HUES64 (cell line): ENCODE measurements around the gene SLC22A16.

Experiments
- H3K27ac ChIP-seq: 2 replicates; pipeline ENCODE4 v1.7.0; 2013; ENCODE audit warnings: low read depth, low read length, inconsistent platforms
- H3K27me3 ChIP-seq: 2 replicates; pipeline ENCODE4 v1.6.1; 2013; ENCODE audit warnings: mild to moderate bottlenecking, low read length; ENCODE audit not compliant: insufficient read depth
- H3K36me3 ChIP-seq: 2 replicates; pipeline ENCODE4 v1.6.1; 2013; ENCODE audit warnings: mild to moderate bottlenecking, low read length; ENCODE audit not compliant: insufficient read depth
- H3K4me1 ChIP-seq: 2 replicates; pipeline ENCODE4 v1.6.1; 2013; ENCODE audit warnings: mild to moderate bottlenecking, low read length, moderate library complexity; ENCODE audit not compliant: insufficient read depth
- H3K4me3 ChIP-seq: 2 replicates; pipeline ENCODE4 v1.5.1; 2013; ENCODE audit warnings: mild to moderate bottlenecking, low read length, moderate library complexity
- H3K9ac ChIP-seq: 2 replicates; pipeline ENCODE4 v1.6.1; 2013; ENCODE audit warnings: mild to moderate bottlenecking, low read depth, low read length
- H3K9me3 ChIP-seq: 2 replicates; pipeline ENCODE4 v1.6.1; 2013; ENCODE audit warnings: low read depth, low read length; ENCODE audit not compliant: insufficient read depth
- WGBS: fragments of 150-250, 120-280 bp; methylation state at CpG from one replicate; pipeline ENCODE4 v1.1.7; 2013; ENCODE audit warnings: missing lambda C conversion rate; 5-methylcytosine and 5-hydroxymethylcytosine counted together

SLC22A16 gene

DNA sequence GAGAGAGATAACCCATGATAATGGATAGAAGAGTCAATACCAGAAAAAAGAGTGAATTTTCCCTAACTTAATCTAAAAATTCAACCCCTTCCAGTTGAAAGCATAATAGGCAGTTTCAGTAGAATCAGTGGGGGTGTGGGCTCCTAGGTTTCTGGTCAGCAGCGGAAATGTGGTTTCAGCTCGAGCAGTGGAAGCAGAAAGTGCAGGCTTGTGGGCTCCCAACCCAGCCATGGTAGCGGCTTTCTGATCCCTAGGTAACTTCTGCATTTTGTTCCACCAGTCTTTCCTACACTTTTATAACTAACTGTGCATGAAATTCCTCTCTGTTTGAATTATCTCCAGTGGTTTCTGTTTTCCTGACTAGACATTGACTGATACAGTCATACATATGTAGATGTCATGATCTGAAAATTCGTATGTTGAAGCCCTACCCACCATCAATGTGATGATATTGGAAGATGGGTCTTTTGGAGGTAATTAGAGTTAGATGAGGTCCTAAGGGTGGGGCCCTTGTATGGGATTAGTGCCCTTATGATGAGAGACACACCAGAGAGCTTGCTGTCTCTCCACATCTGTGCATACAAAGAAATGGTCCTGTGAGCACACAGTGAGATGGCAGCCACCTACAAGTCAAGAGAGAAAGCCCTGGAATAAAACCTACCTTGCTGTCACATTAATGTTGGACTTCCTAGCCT is 54.5 kb downstream of the SLC22A16 start:
- Histone ChIP-seq H3K4me1 (no peaks in the 10 kb centered on the region), H3K4me3 (no peak overlapping the region), H3K27me3 (no peaks in the 10 kb centered on the region), H3K36me3 (no peaks in the 10 kb centered on the region), H3K27ac (no peak overlapping the region), H3K9me3 (no peaks in the 10 kb centered on the region), H3K9ac (no peak overlapping the region)
- 83% methylated on average over 4 of the region's 4 CpGs for WGBS

DNA sequence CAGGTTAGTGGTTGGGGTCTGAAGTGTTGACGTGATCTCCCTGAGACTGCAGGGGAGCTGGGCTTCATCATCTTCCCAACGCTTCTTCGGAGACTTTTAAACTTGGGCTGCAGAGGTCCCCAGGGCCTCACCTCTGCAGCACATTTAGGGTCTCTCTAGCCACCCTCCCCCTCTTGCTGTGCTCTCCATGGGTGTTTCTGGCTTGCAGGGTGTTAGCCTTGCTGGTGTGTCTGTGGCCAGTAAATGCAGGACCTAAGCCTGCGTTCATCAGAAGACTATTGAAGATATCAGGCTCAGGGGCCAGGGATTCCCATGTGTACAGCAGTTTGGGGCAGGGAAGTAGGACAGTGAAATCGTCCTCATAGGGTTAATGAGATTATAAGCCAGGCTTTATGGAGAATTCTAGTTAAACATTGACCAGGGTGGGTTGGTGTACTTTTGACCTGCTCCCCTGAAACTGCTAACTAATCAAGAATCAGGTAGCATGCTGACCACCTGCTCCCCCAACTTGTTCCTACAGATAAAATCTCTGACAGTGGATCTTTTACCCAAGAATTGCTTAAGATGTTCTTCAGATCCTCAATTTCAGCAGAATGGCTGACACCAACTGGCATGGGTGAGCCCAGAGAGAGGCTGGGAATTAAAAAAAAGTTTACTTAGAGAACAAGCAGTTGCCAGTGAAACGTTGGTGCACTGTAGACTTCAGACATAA is 57.2 kb downstream of the SLC22A16 start:
- no peak overlapping the region for H3K4me3 ChIP-seq
- H3K4me1 ChIP-seq, result no peaks in the 10 kb centered on the region
- 88% methylated on average over 6 of the region's 6 CpGs for WGBS
- no peak overlapping the region for H3K27ac ChIP-seq
- no peaks in the 10 kb centered on the region for H3K36me3 ChIP-seq
- H3K9ac ChIP-seq, result no peak overlapping the region
- no peaks in the 10 kb centered on the region for H3K9me3 ChIP-seq
- H3K27me3 ChIP-seq, result no peaks in the 10 kb centered on the region

DNA sequence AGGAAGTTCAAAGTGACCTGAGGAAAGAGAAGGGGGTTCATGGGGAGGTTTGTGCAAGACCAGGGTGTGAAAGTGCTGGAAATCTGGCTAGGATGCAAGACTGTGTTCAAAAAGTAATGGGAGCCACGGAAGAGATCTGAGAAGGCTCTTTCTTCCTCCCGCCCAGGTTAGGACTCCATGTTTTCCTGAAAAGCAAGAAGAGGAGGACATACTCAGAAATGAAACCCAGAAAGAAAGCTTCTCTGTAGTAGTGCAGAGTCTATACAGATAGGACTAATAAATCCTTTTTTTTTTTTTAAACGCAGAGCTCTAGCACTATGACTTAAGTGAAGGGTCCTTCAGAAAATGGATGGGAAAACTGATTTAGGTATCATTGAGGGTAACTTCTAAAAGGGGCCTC is 57.8 kb downstream of the SLC22A16 start:
- H3K9me3 ChIP-seq, result no peaks in the 10 kb centered on the region
- no peak overlapping the region for H3K9ac ChIP-seq
- no peaks in the 10 kb centered on the region for H3K4me1 ChIP-seq
- no peaks in the 10 kb centered on the region for H3K36me3 ChIP-seq
- H3K27ac ChIP-seq, result no peak overlapping the region
- no peak overlapping the region for H3K4me3 ChIP-seq
- 92% methylated on average over 3 of the region's 3 CpGs for WGBS
- no peaks in the 10 kb centered on the region for H3K27me3 ChIP-seq

DNA sequence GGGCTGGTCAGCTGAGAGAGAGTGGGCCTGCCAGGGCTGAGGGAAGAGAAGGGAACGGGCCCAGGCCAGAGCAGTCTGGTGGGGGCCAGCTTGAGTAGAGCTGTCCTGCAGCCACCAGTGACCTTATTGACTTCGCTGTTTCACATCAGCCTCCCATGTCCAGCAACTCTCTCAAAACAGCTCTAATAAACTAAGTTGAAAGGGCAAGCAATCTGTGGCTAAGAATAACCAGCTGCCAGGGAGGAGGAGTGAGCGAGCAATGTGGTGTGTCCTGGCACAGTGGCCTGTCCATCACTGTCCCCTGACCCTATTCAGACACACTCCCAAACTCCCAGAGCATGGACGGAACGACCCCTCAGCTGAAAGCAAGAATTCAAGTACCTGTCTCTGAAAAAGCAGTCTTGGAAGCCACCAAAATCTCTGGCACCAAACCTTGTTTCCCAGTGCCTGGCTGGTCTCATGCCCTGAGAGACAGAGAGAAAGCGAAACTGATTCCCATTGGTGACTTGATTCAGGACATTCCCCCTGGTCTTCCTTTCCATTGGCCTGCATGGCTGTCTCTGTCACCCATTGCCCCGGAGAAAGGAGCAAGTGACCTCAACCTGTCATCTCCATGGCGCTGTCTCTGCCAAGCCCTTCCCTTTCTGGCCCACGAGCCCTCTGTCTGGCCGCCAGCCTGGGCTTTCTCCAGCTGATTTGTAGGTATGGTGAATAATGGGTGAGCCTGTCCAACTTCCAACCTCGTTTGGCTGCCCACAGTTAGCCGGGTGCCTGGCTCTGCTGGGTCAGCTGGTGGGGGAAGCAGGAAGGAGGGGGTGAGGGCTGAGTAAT is 61.1 kb downstream of the SLC22A16 start, which contains the start of gene DDO:
TSS of gene DDO (minus strand) at position 490 of the 831 bp plus-strand sequence. CDS start 2,113 bp downstream, outside the sequence.
- H3K9ac ChIP-seq, result no peak within 1 kb of the TSS
- 95% methylated on average over 12 of the region's 12 CpGs for WGBS

DNA sequence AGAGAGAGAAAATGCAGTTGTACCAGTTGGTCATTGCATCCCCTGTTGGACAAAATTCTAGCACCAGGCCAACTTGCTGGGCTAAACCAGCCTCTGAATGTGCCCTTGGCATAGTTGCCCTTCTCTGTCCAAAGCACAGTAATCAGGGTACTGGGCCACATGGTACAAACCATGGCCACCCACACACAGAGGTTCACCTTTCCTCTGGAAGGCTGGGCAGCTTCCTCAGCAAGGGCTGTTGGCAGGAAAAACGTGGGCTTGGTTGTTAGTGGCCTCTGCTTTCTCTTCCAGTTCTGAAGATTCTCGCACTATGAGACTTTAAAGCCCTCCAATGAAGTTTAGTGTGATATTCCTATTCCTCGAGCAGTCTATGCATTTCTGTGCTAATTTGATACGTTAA is 61.7 kb downstream of the SLC22A16 start:
- no peak overlapping the region for H3K9ac ChIP-seq
- H3K4me1 ChIP-seq, result no peaks in the 10 kb centered on the region
- H3K4me3 ChIP-seq, result no peak overlapping the region
- no peak overlapping the region for H3K27ac ChIP-seq
- H3K27me3 ChIP-seq, result no peaks in the 10 kb centered on the region
- no peaks in the 10 kb centered on the region for H3K9me3 ChIP-seq
- 84% methylated on average over 4 of the region's 4 CpGs for WGBS
- H3K36me3 ChIP-seq, result no peaks in the 10 kb centered on the region

More for the DNA sequence above, 61.1 kb downstream of the SLC22A16 start, which contains the start of gene DDO:
- Histone ChIP-seq H3K27ac (no peak within 1 kb of the TSS), H3K4me3 (no peak within 1 kb of the TSS), H3K27me3 (no peaks in the 10 kb centered on the region), H3K9me3 (no peaks in the 10 kb centered on the region), H3K4me1 (no peaks in the 10 kb centered on the region), H3K36me3 (no peaks in the 10 kb centered on the region)

DNA sequence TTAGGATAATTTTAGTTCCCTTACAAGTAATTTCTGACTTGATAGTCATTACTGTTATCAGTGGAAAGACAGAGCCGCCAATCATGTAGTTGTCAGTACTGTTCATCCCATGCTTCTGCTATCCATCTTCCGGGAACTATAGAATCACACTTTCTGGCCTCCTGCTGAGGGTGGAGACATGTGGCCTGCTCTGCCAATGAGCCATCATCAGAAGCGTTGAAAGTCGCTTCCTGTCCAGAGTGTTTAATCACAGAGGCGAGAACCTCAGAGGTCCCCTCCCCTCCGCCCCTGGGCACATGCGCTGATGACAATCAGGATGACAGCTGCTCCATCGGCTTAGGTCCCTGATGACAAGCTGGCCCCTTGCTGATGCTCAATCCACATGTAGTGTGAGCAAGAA is 64.1 kb downstream of the SLC22A16 start:
- H3K4me3 ChIP-seq, result no peak overlapping the region
- H3K27ac ChIP-seq, result no peak overlapping the region
- H3K9ac ChIP-seq, result no peak overlapping the region
- H3K36me3 ChIP-seq, result no peaks in the 10 kb centered on the region
- no peaks in the 10 kb centered on the region for H3K9me3 ChIP-seq
- 93% methylated on average over 8 of the region's 8 CpGs for WGBS
- H3K4me1 ChIP-seq, result no peaks in the 10 kb centered on the region
- H3K27me3 ChIP-seq, result no peaks in the 10 kb centered on the region

DNA sequence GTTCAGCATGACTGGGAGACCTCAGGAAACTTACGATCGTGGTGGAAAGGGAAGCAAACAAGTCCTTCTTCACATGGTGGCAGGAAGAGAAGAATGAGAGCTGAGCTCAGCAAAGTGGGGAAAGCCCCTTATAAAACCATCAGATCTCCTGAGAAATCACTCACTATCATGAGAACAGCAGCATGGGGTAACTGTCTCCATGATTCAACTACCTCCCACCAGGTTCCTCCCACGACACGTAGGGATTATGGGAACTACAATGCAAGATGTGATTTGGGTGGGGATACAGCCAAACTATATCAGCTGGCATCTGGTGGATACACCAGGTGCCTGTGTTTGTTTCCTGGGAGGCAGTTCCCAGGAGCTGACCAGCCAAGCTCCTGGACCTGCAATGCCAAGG is 65.9 kb downstream of the SLC22A16 start:
- Histone ChIP-seq H3K4me3 (no peak overlapping the region), H3K36me3 (no peaks in the 10 kb centered on the region), H3K9ac (no peak overlapping the region), H3K27me3 (no peaks in the 10 kb centered on the region), H3K27ac (no peak overlapping the region), H3K4me1 (no peaks in the 10 kb centered on the region), H3K9me3 (no peaks in the 10 kb centered on the region)
- WGBS, result 82% methylated on average over 4 of the region's 4 CpGs

DNA sequence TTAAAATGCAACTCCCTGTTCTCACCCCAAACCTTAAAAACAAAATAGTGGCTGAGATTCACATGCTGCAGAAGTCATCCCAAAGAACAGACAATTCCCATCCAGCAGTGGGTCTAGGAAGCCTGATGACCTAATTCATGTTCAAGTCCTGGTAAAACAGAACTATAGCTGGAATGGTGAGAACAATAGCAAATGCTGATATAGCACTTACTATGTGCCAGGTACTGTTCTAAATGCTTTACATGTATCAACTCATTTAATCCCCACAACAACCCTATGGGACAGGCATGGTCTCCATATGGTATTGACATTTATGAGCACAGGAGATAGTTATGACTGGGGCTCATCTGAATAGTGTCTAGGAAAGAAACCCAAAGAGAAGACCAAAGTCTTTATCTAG is 66.6 kb downstream of the SLC22A16 start:
- no peaks in the 10 kb centered on the region for H3K36me3 ChIP-seq
- H3K4me1 ChIP-seq, result no peaks in the 10 kb centered on the region
- no peak overlapping the region for H3K9ac ChIP-seq
- no peaks in the 10 kb centered on the region for H3K27me3 ChIP-seq
- H3K9me3 ChIP-seq, result no peaks in the 10 kb centered on the region
- no peak overlapping the region for H3K4me3 ChIP-seq
- H3K27ac ChIP-seq, result no peak overlapping the region

DNA sequence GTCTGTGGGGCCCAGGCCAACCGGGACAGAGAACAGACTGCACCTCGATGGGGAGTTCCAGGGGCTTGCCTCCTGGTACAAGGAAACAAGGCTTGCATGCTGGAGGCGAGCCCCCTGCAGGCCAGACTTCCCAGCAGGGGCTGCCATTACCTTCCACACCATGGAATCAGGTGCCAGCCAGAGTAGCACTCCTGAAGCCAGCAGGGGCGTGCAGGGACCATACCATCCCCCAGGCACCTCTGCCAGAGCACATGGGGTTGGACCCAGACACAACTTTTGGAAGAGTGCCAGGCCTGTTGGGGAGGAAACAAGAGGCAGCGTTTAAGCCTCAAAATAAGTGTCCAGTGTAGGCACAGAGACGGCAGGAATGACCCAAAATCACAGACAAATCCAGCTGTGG is 67.5 kb downstream of the SLC22A16 start:
- 76% methylated on average over 6 of the region's 6 CpGs for WGBS
- H3K4me3 ChIP-seq, result no peak overlapping the region

DNA sequence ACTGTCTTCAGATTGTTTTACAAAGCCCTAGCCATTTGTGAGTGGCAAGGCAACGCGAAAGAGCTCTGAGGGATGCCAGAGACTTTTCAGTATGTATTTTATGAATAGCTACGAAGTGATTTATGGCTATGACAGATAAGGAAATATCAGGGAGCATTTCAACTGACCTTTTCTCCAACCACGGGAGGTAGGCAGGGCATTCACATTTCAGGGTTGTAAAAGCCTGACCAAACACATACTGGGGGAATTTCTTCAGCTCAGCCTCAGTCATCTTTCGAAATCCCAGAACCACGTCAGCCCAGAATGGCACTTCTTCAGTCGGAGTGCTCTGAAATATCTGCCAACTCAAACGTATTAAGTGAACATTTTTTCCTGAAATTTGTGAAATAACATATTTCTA is 71.8 kb downstream of the SLC22A16 start:
- no peak overlapping the region for H3K9ac ChIP-seq
- no peaks in the 10 kb centered on the region for H3K9me3 ChIP-seq
- no peaks in the 10 kb centered on the region for H3K4me1 ChIP-seq
- H3K36me3 ChIP-seq, result no peaks in the 10 kb centered on the region
- H3K27me3 ChIP-seq, result no peaks in the 10 kb centered on the region
- no peak overlapping the region for H3K4me3 ChIP-seq
- WGBS, result 94% methylated on average over 8 of the region's 8 CpGs
- no peak overlapping the region for H3K27ac ChIP-seq

More for the DNA sequence above, 67.5 kb downstream of the SLC22A16 start:
- H3K36me3 ChIP-seq, result no peaks in the 10 kb centered on the region
- H3K27ac ChIP-seq, result no peak overlapping the region
- H3K9me3 ChIP-seq, result no peaks in the 10 kb centered on the region
- no peaks in the 10 kb centered on the region for H3K4me1 ChIP-seq
- no peak overlapping the region for H3K9ac ChIP-seq
- H3K27me3 ChIP-seq, result no peaks in the 10 kb centered on the region

DNA sequence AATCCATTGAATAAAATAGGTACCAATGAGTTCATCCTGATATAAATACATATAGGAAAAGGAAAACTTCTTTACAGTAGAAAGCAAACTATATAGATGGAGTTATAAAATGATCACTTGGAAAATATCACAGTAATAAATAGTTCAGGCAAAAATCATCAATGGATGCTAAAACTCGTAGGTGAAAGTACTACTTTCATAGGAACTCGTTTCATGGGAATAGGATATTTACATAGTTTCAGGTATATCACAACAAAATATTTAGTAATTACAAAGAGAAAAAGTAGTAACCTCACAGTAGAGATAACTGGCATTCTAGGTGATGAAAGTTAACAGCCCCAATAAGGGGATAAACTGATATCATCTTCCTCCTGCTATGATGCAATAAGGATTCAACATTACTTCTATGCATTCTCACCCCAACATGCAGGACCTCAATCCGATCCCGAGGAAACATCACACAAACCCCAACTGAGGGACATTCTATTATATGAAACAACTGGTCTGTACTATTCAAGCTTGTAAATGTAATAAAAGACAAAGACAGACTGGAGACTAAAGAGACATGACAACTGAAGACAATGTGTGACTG is 74.7 kb downstream of the SLC22A16 start:
- WGBS, result 93% methylated on average over 2 of the region's 4 CpGs
- Histone ChIP-seq H3K9me3 (no peaks in the 10 kb centered on the region), H3K9ac (no peak overlapping the region), H3K27ac (no peak overlapping the region), H3K36me3 (no peaks in the 10 kb centered on the region), H3K4me1 (no peaks in the 10 kb centered on the region), H3K27me3 (no peaks in the 10 kb centered on the region), H3K4me3 (no peak overlapping the region)
